SHP77 (cell line): ENCODE measurements around the gene KRTAP10-12.
A peak's percentile ranks its signal among the peaks of the same experiment; 100 is the strongest.

Experiments used
- DNase-seq, 2 experiments: peaks; one replicate each; lab custom pipeline; 2025; lab: John Stamatoyannopoulos, UW

KRTAP10-12 gene

GRCh38 chr21:44732956-44733355 lies 36.0 kb downstream of the KRTAP10-12 start:
- no peak for DNase-seq

- no peak for DNase-seq
Observed at GRCh38 chr21:44734026-44734745, 37.2 kb downstream of the KRTAP10-12 start.

- DNase-seq: peak; percentile 42 to 59
Observed at GRCh38 chr21:44734841-44735240, 37.9 kb downstream of the KRTAP10-12 start.

- peak; percentile 46 to 54 for DNase-seq
Observed at GRCh38 chr21:44735821-44736220, 38.8 kb downstream of the KRTAP10-12 start.

- peak; percentile 96 to 98 for DNase-seq
Observed at GRCh38 chr21:44736291-44737004, 39.5 kb downstream of the KRTAP10-12 start.

GRCh38 chr21:44737706-44738354 lies 40.9 kb downstream of the KRTAP10-12 start:
- DNase-seq: no peak

- no peak for DNase-seq
Observed at GRCh38 chr21:44738621-44739020, 41.6 kb downstream of the KRTAP10-12 start.

GRCh38 chr21:44739316-44739715 lies 42.3 kb downstream of the KRTAP10-12 start:
- no peak for DNase-seq

- no peak for DNase-seq
Observed at GRCh38 chr21:44740742-44741141, 43.8 kb downstream of the KRTAP10-12 start.

GRCh38 chr21:44741921-44742320 lies 44.9 kb downstream of the KRTAP10-12 start:
- no peak for DNase-seq

- peak; percentile 53 to 58 for DNase-seq
Observed at GRCh38 chr21:44742418-44743153, 45.6 kb downstream of the KRTAP10-12 start.
